ENCODE results near the gene SPON1.

DNA sequence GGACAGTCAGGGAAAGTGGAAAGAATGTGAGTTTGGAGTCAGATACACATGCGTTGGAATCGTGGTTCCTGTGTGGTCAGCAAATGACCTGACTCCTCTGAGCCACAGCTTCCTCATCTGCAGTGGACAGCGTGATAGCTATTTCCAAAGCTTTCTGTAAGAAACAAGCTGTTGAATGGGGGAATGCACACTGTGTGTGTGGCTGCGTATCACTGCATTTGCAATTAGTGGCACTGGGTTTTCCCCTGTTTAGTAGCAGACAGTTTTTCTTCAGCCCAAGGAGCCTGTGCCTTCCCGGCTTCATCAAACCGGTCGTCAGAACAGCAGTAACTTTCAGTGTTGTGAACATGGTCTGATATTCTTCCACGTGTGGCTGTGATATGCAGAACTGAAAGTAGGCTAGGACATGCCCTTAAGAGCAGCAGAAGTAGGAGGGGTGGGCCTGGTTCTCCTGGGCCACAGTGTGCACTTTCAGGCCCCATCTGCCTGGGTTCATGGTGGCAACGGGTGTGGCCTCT, 275.0 kb downstream of the SPON1 start:
- TF ChIP-seq, protein P1, sequence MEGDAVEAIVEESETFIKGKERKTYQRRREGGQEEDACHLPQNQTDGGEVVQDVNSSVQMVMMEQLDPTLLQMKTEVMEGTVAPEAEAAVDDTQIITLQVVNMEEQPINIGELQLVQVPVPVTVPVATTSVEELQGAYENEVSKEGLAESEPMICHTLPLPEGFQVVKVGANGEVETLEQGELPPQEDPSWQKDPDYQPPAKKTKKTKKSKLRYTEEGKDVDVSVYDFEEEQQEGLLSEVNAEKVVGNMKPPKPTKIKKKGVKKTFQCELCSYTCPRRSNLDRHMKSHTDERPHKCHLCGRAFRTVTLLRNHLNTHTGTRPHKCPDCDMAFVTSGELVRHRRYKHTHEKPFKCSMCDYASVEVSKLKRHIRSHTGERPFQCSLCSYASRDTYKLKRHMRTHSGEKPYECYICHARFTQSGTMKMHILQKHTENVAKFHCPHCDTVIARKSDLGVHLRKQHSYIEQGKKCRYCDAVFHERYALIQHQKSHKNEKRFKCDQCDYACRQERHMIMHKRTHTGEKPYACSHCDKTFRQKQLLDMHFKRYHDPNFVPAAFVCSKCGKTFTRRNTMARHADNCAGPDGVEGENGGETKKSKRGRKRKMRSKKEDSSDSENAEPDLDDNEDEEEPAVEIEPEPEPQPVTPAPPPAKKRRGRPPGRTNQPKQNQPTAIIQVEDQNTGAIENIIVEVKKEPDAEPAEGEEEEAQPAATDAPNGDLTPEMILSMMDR (IDR thresholded peaks at IDR 0.05), result no peak
- TF ChIP-seq POLR2A (IDR thresholded peaks at IDR 0.05) (no peak), POLR2AphosphoS5 (IDR thresholded peaks at IDR 0.05) (no peak), EP300 (IDR thresholded peaks at IDR 0.05) (no peak)
